ENCODE data around the gene DMTF1. TPM values are rescaled to one million over a fixed set of nuclear protein-coding genes. Genes with fewer than 3 reads are reported as not detected.

Gene DMTF1
- total and polyA plus RNA-seq, 9 of the 15 experiments (the other 6 are each of a cell fraction or from before 2014, with no cell fraction given): 25.7 to 208 (median 74.7) TPM

DNA sequence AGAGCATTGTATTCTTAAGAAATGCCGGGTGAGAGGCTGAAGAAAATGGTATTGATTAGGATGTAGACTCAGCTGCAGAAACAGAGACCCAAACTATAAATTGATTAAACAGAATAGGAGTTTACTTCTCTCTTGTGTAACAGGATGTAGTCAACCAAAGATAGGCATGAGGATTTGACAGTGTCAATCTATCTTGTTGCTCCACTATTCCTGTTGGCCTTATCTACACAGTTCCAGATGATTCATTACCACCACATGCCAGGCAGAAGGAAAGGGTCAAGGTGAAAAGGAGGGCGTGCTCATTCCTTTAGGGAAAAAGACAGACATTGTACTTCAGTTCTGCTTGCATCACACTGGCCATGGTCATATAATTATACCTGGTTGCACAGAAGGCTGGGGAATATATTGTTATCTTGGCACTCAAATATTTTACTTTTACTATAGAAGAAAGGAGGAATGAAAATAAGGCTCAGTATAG lies 11.9 kb upstream of the DMTF1 start (continued):
- TF ChIP-seq NR2C2 (CRISPR knock-in tag; IDR thresholded peaks at IDR 0.05): 0 out of 2 replicates have a peak, but pooled peaks have one; percentile 37
- peak; percentile 89 for TF ChIP-seq NR2C2 (tag; IDR thresholded peaks at IDR 0.05)
- no peak for TF ChIP-seq PHF21A (IDR thresholded peaks at IDR 0.05; ENCODE audit: borderline replicate concordance, low read depth)
- TF ChIP-seq, protein P1, sequence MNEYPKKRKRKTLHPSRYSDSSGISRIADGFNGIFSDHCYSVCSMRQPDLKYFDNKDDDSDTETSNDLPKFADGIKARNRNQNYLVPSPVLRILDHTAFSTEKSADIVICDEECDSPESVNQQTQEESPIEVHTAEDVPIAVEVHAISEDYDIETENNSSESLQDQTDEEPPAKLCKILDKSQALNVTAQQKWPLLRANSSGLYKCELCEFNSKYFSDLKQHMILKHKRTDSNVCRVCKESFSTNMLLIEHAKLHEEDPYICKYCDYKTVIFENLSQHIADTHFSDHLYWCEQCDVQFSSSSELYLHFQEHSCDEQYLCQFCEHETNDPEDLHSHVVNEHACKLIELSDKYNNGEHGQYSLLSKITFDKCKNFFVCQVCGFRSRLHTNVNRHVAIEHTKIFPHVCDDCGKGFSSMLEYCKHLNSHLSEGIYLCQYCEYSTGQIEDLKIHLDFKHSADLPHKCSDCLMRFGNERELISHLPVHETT (CRISPR knock-in tag; conservative IDR thresholded peaks at IDR 0.05 in 1 of 2, IDR thresholded peaks at IDR 0.05 in 1 of 2): peak in 1 of 2 experiments; percentile 74; a peak in 2 of 4 replicates
- TF ChIP-seq GATAD2B (IDR thresholded peaks at IDR 0.05; ENCODE audit: borderline replicate concordance): peak; percentile 98
- TF ChIP-seq, protein P2, sequence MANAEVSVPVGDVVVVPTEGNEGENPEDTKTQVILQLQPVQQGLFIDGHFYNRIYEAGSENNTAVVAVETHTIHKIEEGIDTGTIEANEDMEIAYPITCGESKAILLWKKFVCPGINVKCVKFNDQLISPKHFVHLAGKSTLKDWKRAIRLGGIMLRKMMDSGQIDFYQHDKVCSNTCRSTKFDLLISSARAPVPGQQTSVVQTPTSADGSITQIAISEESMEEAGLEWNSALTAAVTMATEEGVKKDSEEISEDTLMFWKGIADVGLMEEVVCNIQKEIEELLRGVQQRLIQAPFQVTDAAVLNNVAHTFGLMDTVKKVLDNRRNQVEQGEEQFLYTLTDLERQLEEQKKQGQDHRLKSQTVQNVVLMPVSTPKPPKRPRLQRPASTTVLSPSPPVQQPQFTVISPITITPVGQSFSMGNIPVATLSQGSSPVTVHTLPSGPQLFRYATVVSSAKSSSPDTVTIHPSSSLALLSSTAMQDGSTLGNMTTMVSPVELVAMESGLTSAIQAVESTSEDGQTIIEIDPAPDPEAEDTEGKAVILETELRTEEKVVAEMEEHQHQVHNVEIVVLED (CRISPR knock-in tag; IDR thresholded peaks at IDR 0.05): peak; percentile 46; the same call in 1 of the 2 replicates
- peak; percentile 100 for TF ChIP-seq DPF2 (IDR thresholded peaks at IDR 0.05)
- peak; percentile 55 for TF ChIP-seq NFE2 (IDR thresholded peaks at IDR 0.05; ENCODE audit: low read depth)
- TF ChIP-seq, protein P3, sequence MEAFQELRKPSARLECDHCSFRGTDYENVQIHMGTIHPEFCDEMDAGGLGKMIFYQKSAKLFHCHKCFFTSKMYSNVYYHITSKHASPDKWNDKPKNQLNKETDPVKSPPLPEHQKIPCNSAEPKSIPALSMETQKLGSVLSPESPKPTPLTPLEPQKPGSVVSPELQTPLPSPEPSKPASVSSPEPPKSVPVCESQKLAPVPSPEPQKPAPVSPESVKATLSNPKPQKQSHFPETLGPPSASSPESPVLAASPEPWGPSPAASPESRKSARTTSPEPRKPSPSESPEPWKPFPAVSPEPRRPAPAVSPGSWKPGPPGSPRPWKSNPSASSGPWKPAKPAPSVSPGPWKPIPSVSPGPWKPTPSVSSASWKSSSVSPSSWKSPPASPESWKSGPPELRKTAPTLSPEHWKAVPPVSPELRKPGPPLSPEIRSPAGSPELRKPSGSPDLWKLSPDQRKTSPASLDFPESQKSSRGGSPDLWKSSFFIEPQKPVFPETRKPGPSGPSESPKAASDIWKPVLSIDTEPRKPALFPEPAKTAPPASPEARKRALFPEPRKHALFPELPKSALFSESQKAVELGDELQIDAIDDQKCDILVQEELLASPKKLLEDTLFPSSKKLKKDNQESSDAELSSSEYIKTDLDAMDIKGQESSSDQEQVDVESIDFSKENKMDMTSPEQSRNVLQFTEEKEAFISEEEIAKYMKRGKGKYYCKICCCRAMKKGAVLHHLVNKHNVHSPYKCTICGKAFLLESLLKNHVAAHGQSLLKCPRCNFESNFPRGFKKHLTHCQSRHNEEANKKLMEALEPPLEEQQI (IDR thresholded peaks at IDR 0.05): peak; percentile 99
- TF ChIP-seq ZNF175 (CRISPR knock-in tag; IDR thresholded peaks at IDR 0.05; ENCODE audit: low read depth): peak; percentile 93
- TF ChIP-seq, protein P4, sequence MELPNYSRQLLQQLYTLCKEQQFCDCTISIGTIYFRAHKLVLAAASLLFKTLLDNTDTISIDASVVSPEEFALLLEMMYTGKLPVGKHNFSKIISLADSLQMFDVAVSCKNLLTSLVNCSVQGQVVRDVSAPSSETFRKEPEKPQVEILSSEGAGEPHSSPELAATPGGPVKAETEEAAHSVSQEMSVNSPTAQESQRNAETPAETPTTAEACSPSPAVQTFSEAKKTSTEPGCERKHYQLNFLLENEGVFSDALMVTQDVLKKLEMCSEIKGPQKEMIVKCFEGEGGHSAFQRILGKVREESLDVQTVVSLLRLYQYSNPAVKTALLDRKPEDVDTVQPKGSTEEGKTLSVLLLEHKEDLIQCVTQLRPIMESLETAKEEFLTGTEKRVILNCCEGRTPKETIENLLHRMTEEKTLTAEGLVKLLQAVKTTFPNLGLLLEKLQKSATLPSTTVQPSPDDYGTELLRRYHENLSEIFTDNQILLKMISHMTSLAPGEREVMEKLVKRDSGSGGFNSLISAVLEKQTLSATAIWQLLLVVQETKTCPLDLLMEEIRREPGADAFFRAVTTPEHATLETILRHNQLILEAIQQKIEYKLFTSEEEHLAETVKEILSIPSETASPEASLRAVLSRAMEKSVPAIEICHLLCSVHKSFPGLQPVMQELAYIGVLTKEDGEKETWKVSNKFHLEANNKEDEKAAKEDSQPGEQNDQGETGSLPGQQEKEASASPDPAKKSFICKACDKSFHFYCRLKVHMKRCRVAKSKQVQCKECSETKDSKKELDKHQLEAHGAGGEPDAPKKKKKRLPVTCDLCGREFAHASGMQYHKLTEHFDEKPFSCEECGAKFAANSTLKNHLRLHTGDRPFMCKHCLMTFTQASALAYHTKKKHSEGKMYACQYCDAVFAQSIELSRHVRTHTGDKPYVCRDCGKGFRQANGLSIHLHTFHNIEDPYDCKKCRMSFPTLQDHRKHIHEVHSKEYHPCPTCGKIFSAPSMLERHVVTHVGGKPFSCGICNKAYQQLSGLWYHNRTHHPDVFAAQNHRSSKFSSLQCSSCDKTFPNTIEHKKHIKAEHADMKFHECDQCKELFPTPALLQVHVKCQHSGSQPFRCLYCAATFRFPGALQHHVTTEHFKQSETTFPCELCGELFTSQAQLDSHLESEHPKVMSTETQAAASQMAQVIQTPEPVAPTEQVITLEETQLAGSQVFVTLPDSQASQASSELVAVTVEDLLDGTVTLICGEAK (IDR thresholded peaks at IDR 0.05): 0 out of 2 replicates have a peak, but pooled peaks have one; percentile 53
- TF ChIP-seq, protein P4 (CRISPR knock-in tag; IDR thresholded peaks at IDR 0.05): no peak
- TF ChIP-seq SUPT5H (IDR thresholded peaks at IDR 0.05): no peak
- TF ChIP-seq FOXK1 (CRISPR knock-in tag; IDR thresholded peaks at IDR 0.05; ENCODE audit: borderline replicate concordance): no peak

Data from K562 (cell line).